Trophoblast cell (in vitro differentiated cells and primary cell): ENCODE data around the gene RB1.

Experiments used
- DNase-seq, 2 donors: peaks; one replicate each; pipeline ENCODE4 v3.0.0-alpha.2; 2016
- H2AFZ ChIP-seq: 2 replicates; pipeline ENCODE4 v1.6.1; 2013; ENCODE audit warnings: low read length, moderate library complexity, mild to moderate bottlenecking; ENCODE audit not compliant: insufficient read depth, poor library complexity
- H2AK5ac ChIP-seq: 2 replicates; pipeline ENCODE4 v1.6.1; 2013; ENCODE audit warnings: mild to moderate bottlenecking, low read length
- H2BK120ac ChIP-seq: 2 replicates; pipeline ENCODE4 v1.6.1; 2013; ENCODE audit warnings: low read length, mild to moderate bottlenecking, moderate library complexity; ENCODE audit not compliant: insufficient read depth, poor library complexity
- H2BK12ac ChIP-seq: 2 replicates; pipeline ENCODE4 v1.6.1; 2013; ENCODE audit warnings: mild to moderate bottlenecking, low read length, moderate library complexity
- H2BK5ac ChIP-seq: 2 replicates; pipeline ENCODE4 v1.6.1; 2013; ENCODE audit warnings: low read length, low read depth, moderate library complexity, mild to moderate bottlenecking; ENCODE audit not compliant: poor library complexity
- H3K14ac ChIP-seq: 2 replicates; pipeline ENCODE4 v1.6.1; 2013; ENCODE audit warnings: mild to moderate bottlenecking, low read length
- H3K18ac ChIP-seq: 2 replicates; pipeline ENCODE4 v1.6.1; 2013; ENCODE audit warnings: mild to moderate bottlenecking, low read length
- H3K23ac ChIP-seq: 2 replicates; pipeline ENCODE4 v1.6.1; 2013; ENCODE audit warnings: low read length
- H3K27ac ChIP-seq: 2 replicates; pipeline ENCODE4 v1.5.1; 2013; ENCODE audit warnings: low read depth, mild to moderate bottlenecking, inconsistent platforms, low read length, moderate library complexity
- H3K27me3 ChIP-seq: 2 replicates; pipeline ENCODE4 v1.6.1; 2013; ENCODE audit warnings: inconsistent platforms, mild to moderate bottlenecking, low read length, moderate library complexity; ENCODE audit not compliant: insufficient read depth
- H3K36me3 ChIP-seq, 2 experiments: 1 replicate in 1 of 2; 2 replicates in 1 of 2; pipeline ENCODE4 v1.6.1; 2013; ENCODE audit warnings: low read length in 2 of 2, mild to moderate bottlenecking in 2 of 2, moderate library complexity in 1 of 2; ENCODE audit not compliant: insufficient read depth in 2 of 2, control insufficient read depth in 1 of 2
- H3K4ac ChIP-seq: 2 replicates; pipeline ENCODE4 v1.6.1; 2013; ENCODE audit warnings: low read depth, mild to moderate bottlenecking, low read length, moderate library complexity
- H3K4me1 ChIP-seq, 2 experiments: 1 replicate in 1 of 2; 2 replicates in 1 of 2; pipeline ENCODE4 v1.6.1; 2013; ENCODE audit warnings: low read length in 2 of 2, mild to moderate bottlenecking in 2 of 2, moderate library complexity in 1 of 2; ENCODE audit not compliant: insufficient read depth in 2 of 2, control insufficient read depth in 1 of 2
- H3K4me2 ChIP-seq: 2 replicates; pipeline ENCODE4 v1.6.1; 2013; ENCODE audit warnings: inconsistent platforms, mild to moderate bottlenecking, low read length, moderate library complexity
- H3K4me3 ChIP-seq: 2 replicates; pipeline ENCODE4 v1.5.1; 2013; ENCODE audit warnings: mild to moderate bottlenecking, low read depth, low read length, inconsistent platforms
- H3K79me1 ChIP-seq: one replicate; pipeline ENCODE4 v1.6.1; 2013; ENCODE audit warnings: low read length
- H3K79me2 ChIP-seq: 2 replicates; pipeline ENCODE4 v1.6.1; 2013; ENCODE audit warnings: low read length, mild to moderate bottlenecking; ENCODE audit not compliant: control insufficient read depth, insufficient read depth, poor library complexity
- H3K9ac ChIP-seq: 2 replicates; pipeline ENCODE4 v1.6.1; 2013; ENCODE audit warnings: mild to moderate bottlenecking, low read length
- H3K9me3 ChIP-seq: 2 replicates; pipeline ENCODE4 v1.6.1; 2013; ENCODE audit warnings: low read depth, mild to moderate bottlenecking, control low read depth, inconsistent platforms, low read length; ENCODE audit not compliant: insufficient read depth
- H4K12ac ChIP-seq: 2 replicates; pipeline ENCODE4 v1.6.1; 2013; ENCODE audit warnings: low read depth, mild to moderate bottlenecking, low read length, moderate library complexity
- H4K8ac ChIP-seq: 2 replicates; pipeline ENCODE4 v1.6.1; 2013; ENCODE audit warnings: low read depth, mild to moderate bottlenecking, low read length, moderate library complexity
- H4K91ac ChIP-seq: one replicate; pipeline ENCODE4 v1.6.1; 2013; ENCODE audit warnings: low read depth, mild to moderate bottlenecking, low read length, moderate library complexity
- WGBS: extraction: QIAGEN DNeasy Blood & Tissue Kit; methylation state at CpG from one replicate; pipeline ENCODE4 v1.1.7; 2013; ENCODE audit warnings: missing lambda C conversion rate; ENCODE audit not compliant: insufficient read length, insufficient coverage; ENCODE audit errors: extremely low coverage; 5-methylcytosine and 5-hydroxymethylcytosine counted together

RB1 gene

DNA sequence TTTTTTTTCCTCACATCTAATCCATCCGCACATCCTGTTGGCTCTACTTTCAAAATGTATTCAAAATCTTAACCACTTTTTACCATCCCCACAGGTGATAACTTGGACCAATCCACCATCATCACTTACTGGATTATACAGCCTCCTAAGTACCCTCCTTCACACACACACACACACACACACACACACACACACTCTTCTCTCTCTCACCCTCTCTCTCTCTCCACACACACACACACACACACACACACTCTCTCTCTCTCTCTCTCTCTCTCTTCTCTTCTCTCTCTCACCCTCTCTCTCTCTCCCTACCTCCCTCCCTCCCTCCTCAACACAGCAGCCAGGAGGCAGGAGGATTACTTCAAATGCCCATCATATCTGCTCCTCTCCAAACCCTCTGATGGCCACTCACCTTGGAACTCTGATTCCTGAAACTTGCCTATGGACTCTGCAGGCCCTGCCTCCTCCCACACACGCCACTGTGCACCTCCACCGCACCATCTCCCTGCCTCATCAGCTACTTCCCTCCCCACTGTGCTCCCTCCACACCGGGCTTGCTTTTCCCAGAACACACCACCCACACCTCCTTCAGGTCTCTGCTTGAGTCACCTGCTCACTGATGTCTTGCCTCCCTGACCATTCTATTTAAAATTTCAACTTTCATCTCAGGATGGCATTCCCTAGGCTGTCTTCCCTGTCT lies 189.7 kb downstream of the RB1 start:
- Histone ChIP-seq H3K18ac (no peak overlapping the region), H2BK12ac (no peak overlapping the region), H3K27ac (no peak overlapping the region), H3K79me1 (no peaks in the 10 kb centered on the region), H3K9ac (no peak overlapping the region), H2BK5ac (no peak overlapping the region), H4K8ac (no peak overlapping the region), H2AFZ (no peak overlapping the region), H3K4me3 (no peak overlapping the region), H3K9me3 (peaks cover 2% of the 10 kb centered on the region), H3K79me2 (no peaks in the 10 kb centered on the region), H4K91ac (no peak overlapping the region), H3K4me2 (no peak overlapping the region), H4K12ac (no peak overlapping the region), H3K23ac (no peak overlapping the region), H3K4ac (no peak overlapping the region), H2AK5ac (no peak overlapping the region), H3K4me1 (no peaks in the 10 kb centered on the region), H3K36me3 (peaks cover 0 to 2% of the 10 kb centered on the region in 2 experiments), H3K27me3 (no peaks in the 10 kb centered on the region), H2BK120ac (no peak overlapping the region), H3K14ac (no peak overlapping the region)
- 100% methylated on average over 1 of the region's 4 CpGs for WGBS
- no peak for DNase-seq

- no peak overlapping the region for H3K4ac ChIP-seq
- WGBS: no CpG with 5 or more reads among the region's 2 CpGs
- H3K4me1 ChIP-seq: no peaks in the 10 kb centered on the region
Observed at GRCh38 chr13:48493851-48494250, 190.3 kb downstream of the RB1 start.

DNA sequence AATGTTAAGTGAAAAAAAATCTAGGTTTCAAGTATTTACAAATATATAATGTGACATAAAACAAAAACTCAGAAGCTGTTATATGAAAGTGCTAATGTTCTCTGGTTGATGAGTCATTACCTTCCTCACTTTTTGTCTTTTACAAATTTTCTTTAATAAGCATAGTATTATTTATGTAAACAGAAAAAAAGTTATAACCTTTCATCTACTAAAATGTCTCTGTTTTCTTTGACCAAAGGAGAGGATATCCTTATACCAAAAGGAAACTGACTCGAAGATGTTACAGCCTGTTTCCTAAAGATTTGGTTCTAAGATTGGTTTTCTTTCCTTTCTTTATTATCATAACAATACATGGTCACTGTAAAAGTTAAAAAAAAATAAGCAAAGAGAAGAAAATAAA lies 191.3 kb downstream of the RB1 start:
- no peak overlapping the region for H4K12ac ChIP-seq
- H3K9ac ChIP-seq: no peak overlapping the region
- H3K4me3 ChIP-seq: no peak overlapping the region
- WGBS: no CpG with 5 or more reads among the region's 1 CpG
- no peak overlapping the region for H3K4me2 ChIP-seq
- H3K18ac ChIP-seq: no peak overlapping the region
- H4K91ac ChIP-seq: no peak overlapping the region
- no peak overlapping the region for H3K27ac ChIP-seq
- no peak overlapping the region for H3K23ac ChIP-seq
- no peak overlapping the region for H3K14ac ChIP-seq
- H3K36me3 ChIP-seq: no peaks in the 10 kb centered on the region
- H3K27me3 ChIP-seq: no peaks in the 10 kb centered on the region
- no peak overlapping the region for H3K4ac ChIP-seq
- no peaks in the 10 kb centered on the region for H3K79me2 ChIP-seq
- no peaks in the 10 kb centered on the region for H3K9me3 ChIP-seq
- no peak overlapping the region for H2BK5ac ChIP-seq
- no peak overlapping the region for H2AK5ac ChIP-seq
- H3K4me1 ChIP-seq: no peaks in the 10 kb centered on the region
- no peak for DNase-seq
- H2BK120ac ChIP-seq: no peak overlapping the region
- no peak overlapping the region for H4K8ac ChIP-seq
- H3K79me1 ChIP-seq: no peaks in the 10 kb centered on the region
- H2AFZ ChIP-seq: no peak overlapping the region
- H2BK12ac ChIP-seq: no peak overlapping the region

More at GRCh38 chr13:48493851-48494250, 190.3 kb downstream of the RB1 start:
- H4K91ac ChIP-seq: no peak overlapping the region
- no peak overlapping the region for H2AFZ ChIP-seq
- H2AK5ac ChIP-seq: no peak overlapping the region
- no peak overlapping the region for H3K23ac ChIP-seq
- H3K4me3 ChIP-seq: no peak overlapping the region
- H3K9me3 ChIP-seq: no peaks in the 10 kb centered on the region
- H3K79me2 ChIP-seq: no peaks in the 10 kb centered on the region
- no peak overlapping the region for H3K18ac ChIP-seq
- H3K14ac ChIP-seq: no peak overlapping the region
- H3K36me3 ChIP-seq: no peaks in the 10 kb centered on the region
- H2BK120ac ChIP-seq: no peak overlapping the region
- no peaks in the 10 kb centered on the region for H3K27me3 ChIP-seq
- no peak for DNase-seq
- H3K79me1 ChIP-seq: no peaks in the 10 kb centered on the region
- H4K8ac ChIP-seq: no peak overlapping the region
- no peak overlapping the region for H4K12ac ChIP-seq
- no peak overlapping the region for H2BK12ac ChIP-seq
- no peak overlapping the region for H2BK5ac ChIP-seq
- H3K27ac ChIP-seq: no peak overlapping the region
- no peak overlapping the region for H3K4me2 ChIP-seq
- no peak overlapping the region for H3K9ac ChIP-seq

- Histone ChIP-seq H3K79me1 (no peaks in the 10 kb centered on the region), H3K9ac (no peak overlapping the region), H2BK5ac (no peak overlapping the region), H2AK5ac (no peak overlapping the region), H2BK12ac (no peak overlapping the region), H3K9me3 (no peaks in the 10 kb centered on the region), H3K36me3 (no peaks in the 10 kb centered on the region), H3K27ac (no peak overlapping the region), H2AFZ (no peak overlapping the region), H4K91ac (no peak overlapping the region), H2BK120ac (no peak overlapping the region), H3K4ac (no peak overlapping the region), H3K4me3 (no peak overlapping the region), H3K14ac (no peak overlapping the region), H4K8ac (no peak overlapping the region), H3K4me2 (no peak overlapping the region), H3K79me2 (no peaks in the 10 kb centered on the region), H3K4me1 (no peaks in the 10 kb centered on the region), H3K27me3 (no peaks in the 10 kb centered on the region), H3K18ac (no peak overlapping the region), H3K23ac (no peak overlapping the region), H4K12ac (no peak overlapping the region)
- DNase-seq: no peak
- WGBS: no CpG with 5 or more reads among the region's 7 CpGs
Observed at GRCh38 chr13:48496271-48497161, 193.0 kb downstream of the RB1 start.
